ENCODE measurements around the gene ADM2. TPM values are rescaled to one million over a fixed set of nuclear protein-coding genes. Genes with fewer than 3 reads are reported as not detected.

Gene ADM2
- total RNA-seq, 1 donor from 2014 or later: 23.0 TPM

DNA sequence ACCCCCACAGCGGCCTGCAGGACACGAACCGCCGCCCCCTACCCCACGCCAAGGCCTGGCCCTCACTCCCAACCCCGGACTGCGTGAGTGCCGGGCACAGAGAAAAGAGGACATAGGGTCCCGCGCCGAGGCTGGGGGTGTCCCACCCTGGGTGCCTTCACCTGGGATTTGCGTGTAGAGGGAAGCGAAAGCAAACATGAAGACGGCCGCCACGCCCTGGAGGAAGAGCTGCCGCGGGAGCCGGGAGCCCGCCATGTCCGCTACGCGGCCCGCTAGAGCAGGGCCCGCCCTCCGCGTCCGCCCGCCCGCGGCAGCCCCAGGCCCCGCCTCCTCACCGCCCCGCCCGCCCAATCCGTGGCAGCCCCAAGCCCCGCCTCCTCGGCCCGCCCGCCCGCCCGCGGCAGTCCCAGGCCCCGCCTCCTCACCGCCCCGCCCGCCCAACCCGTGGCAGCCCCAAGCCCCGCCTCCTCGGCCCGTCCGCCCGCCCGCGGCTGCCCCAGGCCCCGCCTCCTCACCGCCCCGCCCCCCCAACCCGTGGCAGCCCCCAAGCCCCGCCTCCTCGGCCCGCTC, 26.2 kb downstream of the ADM2 start, which contains the start of gene LMF2:
TSS of gene LMF2 (minus strand) at position 282 of the 570 bp plus-strand sequence. CDS start at position 255, 27 bp downstream.
- TF ChIP-seq, protein P1, sequence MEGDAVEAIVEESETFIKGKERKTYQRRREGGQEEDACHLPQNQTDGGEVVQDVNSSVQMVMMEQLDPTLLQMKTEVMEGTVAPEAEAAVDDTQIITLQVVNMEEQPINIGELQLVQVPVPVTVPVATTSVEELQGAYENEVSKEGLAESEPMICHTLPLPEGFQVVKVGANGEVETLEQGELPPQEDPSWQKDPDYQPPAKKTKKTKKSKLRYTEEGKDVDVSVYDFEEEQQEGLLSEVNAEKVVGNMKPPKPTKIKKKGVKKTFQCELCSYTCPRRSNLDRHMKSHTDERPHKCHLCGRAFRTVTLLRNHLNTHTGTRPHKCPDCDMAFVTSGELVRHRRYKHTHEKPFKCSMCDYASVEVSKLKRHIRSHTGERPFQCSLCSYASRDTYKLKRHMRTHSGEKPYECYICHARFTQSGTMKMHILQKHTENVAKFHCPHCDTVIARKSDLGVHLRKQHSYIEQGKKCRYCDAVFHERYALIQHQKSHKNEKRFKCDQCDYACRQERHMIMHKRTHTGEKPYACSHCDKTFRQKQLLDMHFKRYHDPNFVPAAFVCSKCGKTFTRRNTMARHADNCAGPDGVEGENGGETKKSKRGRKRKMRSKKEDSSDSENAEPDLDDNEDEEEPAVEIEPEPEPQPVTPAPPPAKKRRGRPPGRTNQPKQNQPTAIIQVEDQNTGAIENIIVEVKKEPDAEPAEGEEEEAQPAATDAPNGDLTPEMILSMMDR (IDR thresholded peaks at IDR 0.05; ENCODE audit: insufficient read depth, low read depth, low read length): no peak
- no peak for TF ChIP-seq EZH2 (IDR thresholded peaks at IDR 0.05; ENCODE audit: insufficient read depth, low read length)
- Histone ChIP-seq H3K4me1 (ENCODE audit: insufficient read depth, low read length) (peaks cover 14% of the 10 kb centered on the region), H3K9ac (ENCODE audit: low read length) (peak within 1 kb of the TSS; percentile 98), H3K4me2 (ENCODE audit: low read length) (peak within 1 kb of the TSS; percentile 99), H3K36me3 (ENCODE audit: insufficient read depth, low read length) (no peaks in the 10 kb centered on the region), H3K27me3 (ENCODE audit: insufficient read depth, low read length) (no peaks in the 10 kb centered on the region), H3K27ac (ENCODE audit: low read depth, low read length) (peak within 1 kb of the TSS; percentile 85), H3K79me2 (ENCODE audit: insufficient read depth, low read length) (peaks cover 59% of the 10 kb centered on the region), H3K4me3 (ENCODE audit: insufficient read depth, low read depth, low read length) (peak within 1 kb of the TSS; percentile 95), H4K20me1 (ENCODE audit: insufficient read depth, low read length) (peaks cover 26% of the 10 kb centered on the region), H2AFZ (ENCODE audit: low read depth, low read length) (peak within 1 kb of the TSS; percentile 95), H3K9me3 (ENCODE audit: insufficient read depth, low read depth, low read length) (no peaks in the 10 kb centered on the region)
- H3K36me3 Mint-ChIP-seq (ENCODE audit: low read depth, unreplicated experiment): no peaks in the 10 kb centered on the region
- H3K4me1 Mint-ChIP-seq (ENCODE audit: low read depth, unreplicated experiment): peaks cover 2% of the 10 kb centered on the region
- peak within 1 kb of the TSS; percentile 84 for H3K27ac Mint-ChIP-seq (ENCODE audit: unreplicated experiment)
- FAIRE-seq (no peak), DNase-seq (ENCODE audit: low read depth) (no peak)
- no peaks in the 10 kb centered on the region for H3K27me3 Mint-ChIP-seq (ENCODE audit: low read depth, unreplicated experiment)
- H3K4me3 Mint-ChIP-seq (ENCODE audit: unreplicated experiment): peak within 1 kb of the TSS; percentile 97
- no peaks in the 10 kb centered on the region for H3K9me3 Mint-ChIP-seq (ENCODE audit: unreplicated experiment)

DNA sequence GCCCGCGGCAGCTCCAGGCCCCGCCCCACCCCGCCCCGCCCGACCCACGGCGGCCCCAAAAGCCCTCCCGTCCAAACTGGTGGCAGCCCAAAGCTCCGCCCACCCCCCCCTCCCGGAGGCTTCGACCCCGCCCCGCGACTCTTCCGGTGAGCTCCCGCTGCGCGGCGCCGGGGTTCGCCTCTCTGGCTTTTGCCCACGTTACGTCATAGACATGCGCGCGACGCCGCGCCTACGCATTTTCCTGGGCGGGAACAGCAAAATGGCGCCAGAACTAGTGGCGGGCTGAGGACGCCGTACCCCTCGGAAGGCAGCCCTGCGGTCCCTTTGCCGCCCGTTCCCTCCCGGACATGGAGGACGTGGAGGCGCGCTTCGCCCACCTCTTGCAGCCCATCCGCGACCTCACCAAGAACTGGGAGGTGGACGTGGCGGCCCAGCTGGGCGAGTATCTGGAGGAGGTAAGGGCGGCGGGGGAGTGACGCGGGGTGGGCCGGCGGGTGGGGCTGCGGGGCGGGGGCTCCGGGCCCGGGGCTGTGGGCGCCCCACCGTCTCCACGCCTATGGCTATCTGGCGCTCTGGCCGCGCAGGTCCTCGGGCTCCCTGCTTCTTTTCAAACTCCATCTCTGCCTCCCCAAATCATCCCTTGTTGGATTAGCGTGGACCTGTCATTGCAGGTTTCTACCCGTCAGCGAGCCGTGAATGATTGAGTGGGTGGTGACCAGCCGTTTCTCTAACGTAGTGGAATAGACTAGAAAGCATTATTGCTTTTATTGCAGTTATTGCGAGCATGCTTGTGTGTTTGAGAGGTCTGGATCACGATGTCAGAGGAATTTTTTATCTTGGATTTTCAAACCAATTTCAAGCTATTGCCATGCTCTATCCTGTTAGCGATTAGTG, 26.9 kb downstream of the ADM2 start, which contains the start of gene NCAPH2:
TSS of gene NCAPH2 (plus strand) at position 234 of the 894 bp plus-strand sequence. CDS start at position 348, 114 bp downstream.
- H3K4me1 Mint-ChIP-seq (ENCODE audit: low read depth, unreplicated experiment): peaks cover 2% of the 10 kb centered on the region
- FAIRE-seq: no peak
- H2AFZ ChIP-seq (ENCODE audit: low read depth, low read length): peak within 1 kb of the TSS; percentile 95

More for the DNA sequence above, 26.9 kb downstream of the ADM2 start, which contains the start of gene NCAPH2:
- peak within 1 kb of the TSS; percentile 99 for H3K4me2 ChIP-seq (ENCODE audit: low read length)
- no peaks in the 10 kb centered on the region for H3K27me3 ChIP-seq (ENCODE audit: insufficient read depth, low read length)
- peak within 1 kb of the TSS; percentile 85 for H3K27ac ChIP-seq (ENCODE audit: low read depth, low read length)
- H3K9me3 ChIP-seq (ENCODE audit: insufficient read depth, low read depth, low read length): no peaks in the 10 kb centered on the region
- H3K4me1 ChIP-seq (ENCODE audit: insufficient read depth, low read length): peaks cover 14% of the 10 kb centered on the region
- Mint-ChIP-seq H3K27ac (ENCODE audit: unreplicated experiment) (peak within 1 kb of the TSS; percentile 84), H3K4me3 (ENCODE audit: unreplicated experiment) (peak within 1 kb of the TSS; percentile 97), H3K27me3 (ENCODE audit: low read depth, unreplicated experiment) (no peaks in the 10 kb centered on the region), H3K9me3 (ENCODE audit: unreplicated experiment) (no peaks in the 10 kb centered on the region), H3K36me3 (ENCODE audit: low read depth, unreplicated experiment) (no peaks in the 10 kb centered on the region)
- peak within 1 kb of the TSS; percentile 98 for H3K9ac ChIP-seq (ENCODE audit: low read length)
- H3K79me2 ChIP-seq (ENCODE audit: insufficient read depth, low read length): peaks cover 67% of the 10 kb centered on the region
- no peaks in the 10 kb centered on the region for H3K36me3 ChIP-seq (ENCODE audit: insufficient read depth, low read length)
- H3K4me3 ChIP-seq (ENCODE audit: insufficient read depth, low read depth, low read length): peak within 1 kb of the TSS; percentile 95
- H4K20me1 ChIP-seq (ENCODE audit: insufficient read depth, low read length): peaks cover 31% of the 10 kb centered on the region
- no peak for TF ChIP-seq EZH2 (IDR thresholded peaks at IDR 0.05; ENCODE audit: insufficient read depth, low read length)
- TF ChIP-seq, protein P1 (IDR thresholded peaks at IDR 0.05; ENCODE audit: insufficient read depth, low read depth, low read length): no peak
- peak; percentile 83 for DNase-seq (ENCODE audit: low read depth)
